OCI-M1 (cell line): Measurements from ENCODE around the gene OR6C68.
"Not testable (repeated sequence)": the region's sequence is repeated elsewhere in the genome, so short reads cannot be mapped to it uniquely, and the experiment has no call there.

Experiments
- DNase-seq: peaks from one replicate; lab custom pipeline; 2025; lab: John Stamatoyannopoulos, UW

The OR6C68 gene

GRCh38 chr12:55492078-55492477 lies at the start of gene OR6C68:
OR6C68 (plus strand) TSS chr12:55492378; CDS start chr12:55492378, 0 bp downstream.
- no peak for DNase-seq

- DNase-seq = no peak
These were observed 48.4 kb upstream of the OR6C68 start, which contains the start of gene OR6C2 for GRCh38 chr12:55443776-55444175. OR6C2 (plus strand) TSS chr12:55444076; CDS start chr12:55452214, 8,138 bp downstream.

GRCh38 chr12:55445357-55445756 lies 46.8 kb upstream of the OR6C68 start:
- DNase-seq = no peak

GRCh38 chr12:55446326-55446725 lies 45.9 kb upstream of the OR6C68 start:
- DNase-seq = peak; percentile 60

GRCh38 chr12:55448825-55449224 lies 43.4 kb upstream of the OR6C68 start:
- no peak for DNase-seq

GRCh38 chr12:55464926-55465325 lies 27.3 kb upstream of the OR6C68 start:
- not testable (repeated sequence) for DNase-seq

GRCh38 chr12:55467836-55468235 lies 24.3 kb upstream of the OR6C68 start:
- DNase-seq = no peak

GRCh38 chr12:55469291-55469690 lies 22.9 kb upstream of the OR6C68 start:
- peak; percentile 24 for DNase-seq

GRCh38 chr12:55470088-55470829 lies 21.9 kb upstream of the OR6C68 start, which contains the start of gene OR6C70:
OR6C70 (minus strand) TSS chr12:55470138; CDS start chr12:55470138, 0 bp downstream.
- no peak for DNase-seq

GRCh38 chr12:55472264-55472663 lies 19.9 kb upstream of the OR6C68 start:
- peak; percentile 34 for DNase-seq

GRCh38 chr12:55479136-55479535 lies 13.0 kb upstream of the OR6C68 start:
- not testable (repeated sequence) for DNase-seq

- not testable (repeated sequence) for DNase-seq
These were observed 7.9 kb upstream of the OR6C68 start for GRCh38 chr12:55484284-55484683.

GRCh38 chr12:55495490-55495889 lies 3.3 kb downstream of the OR6C68 start:
- DNase-seq = peak; percentile 19

- peak; percentile 34 for DNase-seq
These were observed 7.1 kb downstream of the OR6C68 start for GRCh38 chr12:55499231-55499630.

GRCh38 chr12:55499810-55500252 lies 7.7 kb downstream of the OR6C68 start:
- peak; percentile 93 for DNase-seq

GRCh38 chr12:55501601-55502000 lies 9.4 kb downstream of the OR6C68 start:
- DNase-seq = no peak

GRCh38 chr12:55515696-55516095 lies 23.5 kb downstream of the OR6C68 start:
- DNase-seq = peak; percentile 40

- DNase-seq = no peak
These were observed 24.2 kb downstream of the OR6C68 start for GRCh38 chr12:55516391-55516790.
